WTC11 (cell line): Measurements from ENCODE around the gene DYNLRB2. TPM values are rescaled to one million over a fixed set of nuclear protein-coding genes. Genes with fewer than 3 reads are reported as not detected.

Experiments used
- ATAC-seq: fragments of 200-7000 bp; cut with Tn5 transposase; 2 replicates; pipeline ENCODE4 v1.10.0; 2021; ENCODE audit warnings: mild to moderate bottlenecking, moderate library complexity
- CTCF ChIA-PET: fragments of 300-600 bp; sonication (Branson Sonifier 250); formaldehyde crosslinking; loops from one replicate; lab custom pipeline; 2021; ENCODE audit warnings: antibody characterized with exemption; lab: Charles Lee
- POLR2A ChIA-PET: fragments of 350-600 bp; sonication (Branson Sonifier 250); formaldehyde crosslinking; loops from one replicate; lab custom pipeline; 2021; ENCODE audit warnings: antibody characterized with exemption; lab: Charles Lee
- DNase-seq: peaks from one replicate; pipeline ENCODE4 v3.0.0; 2021; ENCODE audit warnings: low spot score
- H3K27ac Mint-ChIP-seq: 2 replicates; pipeline ENCODE4 v1.8.0; 2021; ENCODE audit warnings: mixed read lengths
- H3K27me3 Mint-ChIP-seq: 2 replicates; pipeline ENCODE4 v1.8.0; 2021; ENCODE audit warnings: low read depth, mild to moderate bottlenecking, moderate library complexity, mixed read lengths
- H3K36me3 Mint-ChIP-seq: 2 replicates; pipeline ENCODE4 v1.8.0; 2021; ENCODE audit warnings: mixed read lengths
- H3K4me1 Mint-ChIP-seq: 2 replicates; pipeline ENCODE4 v1.8.0; 2022; ENCODE audit warnings: mixed read lengths
- H3K4me3 Mint-ChIP-seq: 2 replicates; pipeline ENCODE4 v1.8.0; 2021; ENCODE audit warnings: mild to moderate bottlenecking, moderate library complexity, mixed read lengths
- H3K9me3 Mint-ChIP-seq: 2 replicates; pipeline ENCODE4 v1.8.0; 2021; ENCODE audit warnings: mixed read lengths
- AFF4 ChIP-seq: sonication (generic); formaldehyde crosslinking; IDR thresholded peaks from 2 replicates; pipeline ENCODE4 v1.8.1; 2023; ENCODE audit warnings: mild to moderate bottlenecking, missing genetic modification reagents, borderline replicate concordance
- CREB1 ChIP-seq: sonication (generic); formaldehyde crosslinking; IDR thresholded peaks from 2 replicates; pipeline ENCODE4 v1.8.0; 2023; ENCODE audit warnings: mild to moderate bottlenecking, missing genetic modification reagents
- EMX1 ChIP-seq: fragments of 250-450 bp; sonication (Bioruptor Pico); IDR thresholded peaks from 2 replicates; pipeline ENCODE4 v1.8.0; 2021; ENCODE audit warnings: mild to moderate bottlenecking
- FOXP4 ChIP-seq: sonication (generic); formaldehyde crosslinking; IDR thresholded peaks from 2 replicates; pipeline ENCODE4 v1.8.0; 2022; ENCODE audit warnings: mild to moderate bottlenecking, missing genetic modification reagents
- HMGXB4 ChIP-seq: sonication (generic); formaldehyde crosslinking; IDR thresholded peaks from 2 replicates; pipeline ENCODE4 v1.8.1; 2023; ENCODE audit warnings: mild to moderate bottlenecking, moderate library complexity, missing genetic modification reagents
- MAX ChIP-seq: sonication (generic); formaldehyde crosslinking; IDR thresholded peaks from 2 replicates; pipeline ENCODE4 v1.8.0; 2022; ENCODE audit warnings: mild to moderate bottlenecking, missing genetic modification reagents
- MXD4 ChIP-seq: fragments of 250-450 bp; sonication (Bioruptor Pico); IDR thresholded peaks from 2 replicates; pipeline ENCODE4 v1.8.0; 2021; ENCODE audit warnings: mild to moderate bottlenecking, moderate library complexity, borderline replicate concordance
- NFATC4 ChIP-seq: fragments of 250-450 bp; sonication (Bioruptor Pico); IDR thresholded peaks from 2 replicates; pipeline ENCODE4 v1.9.0; 2021; ENCODE audit warnings: mild to moderate bottlenecking
- NR1H2 ChIP-seq: sonication (generic); formaldehyde crosslinking; IDR thresholded peaks from 2 replicates; pipeline ENCODE4 v1.9.0; 2021; ENCODE audit warnings: mild to moderate bottlenecking, moderate library complexity, missing genetic modification reagents
- OVOL2 ChIP-seq: fragments of 250-450 bp; sonication (Bioruptor Pico); IDR thresholded peaks from 2 replicates; pipeline ENCODE4 v1.9.0; 2021; ENCODE audit warnings: mild to moderate bottlenecking, borderline replicate concordance
- TEAD4 ChIP-seq: sonication (generic); formaldehyde crosslinking; IDR thresholded peaks from 2 replicates; pipeline ENCODE4 v1.8.0; 2022; ENCODE audit warnings: mild to moderate bottlenecking, missing genetic modification reagents
- ZMAT4 ChIP-seq: fragments of 250-450 bp; sonication (Bioruptor Pico); IDR thresholded peaks from 2 replicates; pipeline ENCODE4 v1.9.0; 2021; ENCODE audit warnings: mild to moderate bottlenecking
- ZNF121 ChIP-seq: sonication (generic); formaldehyde crosslinking; IDR thresholded peaks from 2 replicates; pipeline ENCODE4 v1.8.0; 2023; ENCODE audit warnings: missing genetic modification reagents
- total RNA-seq: library from RNA; stranded (reverse); gene quantifications from 3 replicates; pipeline ENCODE4 v1.2.3, GENCODE V29; 2021
- TF ChIP-seq, protein P1 (sequence below): sonication (generic); formaldehyde crosslinking; conservative IDR thresholded peaks from 2 replicates; pipeline ENCODE4 v1.8.1; 2022; ENCODE audit warnings: mild to moderate bottlenecking, missing genetic modification reagents
- TF ChIP-seq, protein P2 (sequence below): sonication (generic); formaldehyde crosslinking; IDR thresholded peaks from 2 replicates; pipeline ENCODE4 v1.8.0; 2023; ENCODE audit warnings: missing genetic modification reagents, mild to moderate bottlenecking, borderline replicate concordance
- TF ChIP-seq, protein P3 (sequence below): sonication (generic); formaldehyde crosslinking; IDR thresholded peaks from 2 replicates; pipeline ENCODE4 v1.8.1; 2023; ENCODE audit warnings: mild to moderate bottlenecking, missing genetic modification reagents

The DYNLRB2 gene
- total RNA-seq, 1 experiment from 2014 or later, result not detected

DNA sequence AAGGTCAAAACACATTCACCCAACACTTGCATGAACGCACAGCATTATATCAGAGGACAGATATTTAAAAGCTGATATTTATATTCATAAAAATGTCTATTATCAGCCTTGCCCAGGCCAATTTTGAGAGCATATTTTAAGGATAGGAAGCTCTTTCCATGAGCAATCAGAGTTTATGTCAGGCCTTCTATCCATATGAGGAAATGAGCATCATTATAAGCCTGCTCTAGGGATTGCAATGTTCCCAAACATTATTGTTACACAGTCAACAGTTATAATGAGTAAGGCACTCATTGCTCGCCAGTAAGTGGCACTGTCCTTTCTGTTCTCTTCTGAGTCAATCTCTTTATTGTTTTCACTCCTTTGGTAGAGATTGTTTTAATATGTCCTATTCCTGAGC, 37.7 kb upstream of the DYNLRB2 start:
- Mint-ChIP-seq H3K36me3 (no peaks in the 10 kb centered on the region), H3K9me3 (peaks cover 15% of the 10 kb centered on the region), H3K27ac (no peak overlapping the region), H3K4me1 (no peaks in the 10 kb centered on the region), H3K27me3 (no peaks in the 10 kb centered on the region), H3K4me3 (no peak overlapping the region)
- ChIA-PET POLR2A (no interaction called here), CTCF (no interaction called here)
- DNase-seq, result no peak
- TF ChIP-seq ZNF121 (CRISPR knock-in tag) (no peak), FOXP4 (no peak), HMGXB4 (CRISPR knock-in tag) (no peak), NR1H2 (CRISPR knock-in tag) (no peak), AFF4 (no peak), CREB1 (CRISPR knock-in tag) (no peak)
- TF ChIP-seq, protein P1, sequence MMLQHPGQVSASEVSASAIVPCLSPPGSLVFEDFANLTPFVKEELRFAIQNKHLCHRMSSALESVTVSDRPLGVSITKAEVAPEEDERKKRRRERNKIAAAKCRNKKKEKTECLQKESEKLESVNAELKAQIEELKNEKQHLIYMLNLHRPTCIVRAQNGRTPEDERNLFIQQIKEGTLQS (CRISPR knock-in tag), result no peak
- TF ChIP-seq, protein P2, sequence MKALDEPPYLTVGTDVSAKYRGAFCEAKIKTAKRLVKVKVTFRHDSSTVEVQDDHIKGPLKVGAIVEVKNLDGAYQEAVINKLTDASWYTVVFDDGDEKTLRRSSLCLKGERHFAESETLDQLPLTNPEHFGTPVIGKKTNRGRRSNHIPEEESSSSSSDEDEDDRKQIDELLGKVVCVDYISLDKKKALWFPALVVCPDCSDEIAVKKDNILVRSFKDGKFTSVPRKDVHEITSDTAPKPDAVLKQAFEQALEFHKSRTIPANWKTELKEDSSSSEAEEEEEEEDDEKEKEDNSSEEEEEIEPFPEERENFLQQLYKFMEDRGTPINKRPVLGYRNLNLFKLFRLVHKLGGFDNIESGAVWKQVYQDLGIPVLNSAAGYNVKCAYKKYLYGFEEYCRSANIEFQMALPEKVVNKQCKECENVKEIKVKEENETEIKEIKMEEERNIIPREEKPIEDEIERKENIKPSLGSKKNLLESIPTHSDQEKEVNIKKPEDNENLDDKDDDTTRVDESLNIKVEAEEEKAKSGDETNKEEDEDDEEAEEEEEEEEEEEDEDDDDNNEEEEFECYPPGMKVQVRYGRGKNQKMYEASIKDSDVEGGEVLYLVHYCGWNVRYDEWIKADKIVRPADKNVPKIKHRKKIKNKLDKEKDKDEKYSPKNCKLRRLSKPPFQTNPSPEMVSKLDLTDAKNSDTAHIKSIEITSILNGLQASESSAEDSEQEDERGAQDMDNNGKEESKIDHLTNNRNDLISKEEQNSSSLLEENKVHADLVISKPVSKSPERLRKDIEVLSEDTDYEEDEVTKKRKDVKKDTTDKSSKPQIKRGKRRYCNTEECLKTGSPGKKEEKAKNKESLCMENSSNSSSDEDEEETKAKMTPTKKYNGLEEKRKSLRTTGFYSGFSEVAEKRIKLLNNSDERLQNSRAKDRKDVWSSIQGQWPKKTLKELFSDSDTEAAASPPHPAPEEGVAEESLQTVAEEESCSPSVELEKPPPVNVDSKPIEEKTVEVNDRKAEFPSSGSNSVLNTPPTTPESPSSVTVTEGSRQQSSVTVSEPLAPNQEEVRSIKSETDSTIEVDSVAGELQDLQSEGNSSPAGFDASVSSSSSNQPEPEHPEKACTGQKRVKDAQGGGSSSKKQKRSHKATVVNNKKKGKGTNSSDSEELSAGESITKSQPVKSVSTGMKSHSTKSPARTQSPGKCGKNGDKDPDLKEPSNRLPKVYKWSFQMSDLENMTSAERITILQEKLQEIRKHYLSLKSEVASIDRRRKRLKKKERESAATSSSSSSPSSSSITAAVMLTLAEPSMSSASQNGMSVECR (CRISPR knock-in tag), result no peak
- ATAC-seq, result no peak

- DNase-seq, result no peak
- peaks cover 4% of the 10 kb centered on the region for H3K9me3 Mint-ChIP-seq
- H3K27ac Mint-ChIP-seq, result no peak overlapping the region
- ChIA-PET POLR2A (no interaction called here), CTCF (interaction anchor here (1.1 to 1.6 kb wide), 2 partner anchors 19 to 20 kb away, joined by 3 to 4 read pairs; no protein-coding TSS in a partner anchor)
- peaks cover 5% of the 10 kb centered on the region for H3K4me1 Mint-ChIP-seq
- no peaks in the 10 kb centered on the region for H3K27me3 Mint-ChIP-seq
- no peak for ATAC-seq
- no peak overlapping the region for H3K4me3 Mint-ChIP-seq
- H3K36me3 Mint-ChIP-seq, result no peaks in the 10 kb centered on the region
- no peak for TF ChIP-seq MXD4 (CRISPR knock-in tag)
- TF ChIP-seq NFATC4 (CRISPR knock-in tag), result no peak
- no peak for TF ChIP-seq EMX1
- TF ChIP-seq OVOL2 (CRISPR knock-in tag), result no peak
- no peak for TF ChIP-seq ZMAT4
- TF ChIP-seq, protein P3, sequence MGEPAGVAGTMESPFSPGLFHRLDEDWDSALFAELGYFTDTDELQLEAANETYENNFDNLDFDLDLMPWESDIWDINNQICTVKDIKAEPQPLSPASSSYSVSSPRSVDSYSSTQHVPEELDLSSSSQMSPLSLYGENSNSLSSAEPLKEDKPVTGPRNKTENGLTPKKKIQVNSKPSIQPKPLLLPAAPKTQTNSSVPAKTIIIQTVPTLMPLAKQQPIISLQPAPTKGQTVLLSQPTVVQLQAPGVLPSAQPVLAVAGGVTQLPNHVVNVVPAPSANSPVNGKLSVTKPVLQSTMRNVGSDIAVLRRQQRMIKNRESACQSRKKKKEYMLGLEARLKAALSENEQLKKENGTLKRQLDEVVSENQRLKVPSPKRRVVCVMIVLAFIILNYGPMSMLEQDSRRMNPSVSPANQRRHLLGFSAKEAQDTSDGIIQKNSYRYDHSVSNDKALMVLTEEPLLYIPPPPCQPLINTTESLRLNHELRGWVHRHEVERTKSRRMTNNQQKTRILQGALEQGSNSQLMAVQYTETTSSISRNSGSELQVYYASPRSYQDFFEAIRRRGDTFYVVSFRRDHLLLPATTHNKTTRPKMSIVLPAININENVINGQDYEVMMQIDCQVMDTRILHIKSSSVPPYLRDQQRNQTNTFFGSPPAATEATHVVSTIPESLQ (CRISPR knock-in tag), result no peak
- no peak for TF ChIP-seq MAX (CRISPR knock-in tag)
- TF ChIP-seq TEAD4 (CRISPR knock-in tag), result no peak
- no peak for TF ChIP-seq FOXP4
Observed at GRCh38 chr16:80507538-80507937, 33.3 kb upstream of the DYNLRB2 start.
